Naive thymus-derived CD4-positive, alpha-beta T cell (primary cell): Measurements from ENCODE around the gene SF3A2. TPM values are rescaled to one million over a fixed set of nuclear protein-coding genes. Genes with fewer than 3 reads are reported as not detected.
A peak's percentile ranks its signal among the peaks of the same experiment; 100 is the strongest.

Source experiments
- ATAC-seq: fragments of 150-1000 bp; cut with Tn5 transposase; 2 replicates; pipeline ENCODE4 v1.10.0; 2021; ENCODE audit warnings: mild to moderate bottlenecking, moderate library complexity
- CTCF ChIA-PET: fragments of 350-600 bp; sonication (Branson Sonifier 250); formaldehyde crosslinking; loops from one replicate; lab custom pipeline; 2021; ENCODE audit warnings: antibody characterized with exemption; lab: Charles Lee
- POLR2A ChIA-PET: fragments of 350-600 bp; sonication (Branson Sonifier 250); formaldehyde crosslinking; loops from one replicate; lab custom pipeline; 2021; ENCODE audit warnings: antibody characterized with exemption, inconsistent platforms; lab: Charles Lee
- DNase-seq, 9 donors: peaks; one replicate each; pipeline versions ENCODE4 v3.0.0 to v3.0.0-alpha.2; 2020 to 2022; ENCODE audit warnings: mixed read lengths in 1 of 9
- H3K27ac ChIP-seq: one replicate; pipeline ENCODE4 v1.7.0; 2013; ENCODE audit warnings: mild to moderate bottlenecking, low read depth, low read length, moderate library complexity
- H3K27me3 ChIP-seq, 2 donors: one replicate each; pipeline ENCODE4 v1.7.0; 2013; ENCODE audit warnings: low read length in 2 of 2, mild to moderate bottlenecking in 2 of 2, moderate library complexity in 2 of 2; ENCODE audit not compliant: control insufficient read depth in 2 of 2, insufficient read depth in 2 of 2
- H3K36me3 ChIP-seq, 3 experiments: 1 replicate in 2 of 3; 2 replicates in 1 of 3; pipeline ENCODE4 v1.7.0; 2013; ENCODE audit warnings: low read length in 3 of 3, mild to moderate bottlenecking in 3 of 3, moderate library complexity in 1 of 3; ENCODE audit not compliant: insufficient read depth in 3 of 3, control insufficient read depth in 2 of 3
- H3K4me1 ChIP-seq, 2 donors: one replicate each; pipeline ENCODE4 v1.7.0; 2013; ENCODE audit warnings: low read length in 2 of 2, mild to moderate bottlenecking in 2 of 2, moderate library complexity in 1 of 2; ENCODE audit not compliant: control insufficient read depth in 2 of 2, insufficient read depth in 2 of 2
- H3K4me3 ChIP-seq: 2 replicates; pipeline ENCODE4 v1.7.0; 2013; ENCODE audit warnings: mild to moderate bottlenecking, low read length
- H3K9me3 ChIP-seq, 3 experiments: 1 replicate in 2 of 3; 2 replicates in 1 of 3; pipeline ENCODE4 v1.7.0; 2013; ENCODE audit warnings: low read length in 3 of 3; ENCODE audit not compliant: control insufficient read depth in 2 of 3
- H3K27ac Mint-ChIP-seq, 9 donors: one replicate each; pipeline ENCODE4 v1.8.0; 2020 to 2022; ENCODE audit warnings: mixed read lengths in 9 of 9, mild to moderate bottlenecking in 8 of 9, moderate library complexity in 5 of 9, inconsistent platforms in 2 of 9
- H3K27me3 Mint-ChIP-seq, 5 donors: one replicate each; pipeline ENCODE4 v1.8.0; 2021 to 2022; ENCODE audit warnings: mixed read lengths in 5 of 5, mild to moderate bottlenecking in 1 of 5
- H3K36me3 Mint-ChIP-seq, 5 donors: one replicate each; pipeline ENCODE4 v1.8.0; 2020 to 2022; ENCODE audit warnings: mixed read lengths in 5 of 5, mild to moderate bottlenecking in 3 of 5, inconsistent platforms in 1 of 5
- H3K4me1 Mint-ChIP-seq, 7 donors: one replicate each; pipeline ENCODE4 v1.8.0; 2020 to 2022; ENCODE audit warnings: mixed read lengths in 7 of 7, mild to moderate bottlenecking in 3 of 7, inconsistent platforms in 1 of 7
- H3K4me3 Mint-ChIP-seq, 10 donors: one replicate each; pipeline ENCODE4 v1.8.0; 2020 to 2022; ENCODE audit warnings: mild to moderate bottlenecking in 10 of 10, mixed read lengths in 10 of 10, moderate library complexity in 6 of 10, inconsistent platforms in 2 of 10
- H3K9me3 Mint-ChIP-seq, 11 donors: one replicate each; pipeline ENCODE4 v1.8.0; 2020 to 2022; ENCODE audit warnings: mixed read lengths in 11 of 11, mild to moderate bottlenecking in 4 of 11, inconsistent platforms in 1 of 11, moderate library complexity in 1 of 11
- intact Hi-C, 2 donors: fragments of 100-400 bp; cut with micrococcal nuclease; formaldehyde crosslinking; loops; one replicate each; pipeline ENCODE4 v1.15.1; 2023
- polyA plus RNA-seq, 2 donors: library from polyadenylated mRNA; unstranded; fragments of 300-500 nt; fragmentation: Illumina TruSeq; gene quantifications; one replicate each; pipeline ENCODE4 v1.2.3, GENCODE V29; 2021
- total RNA-seq, 6 experiments: library from RNA in 5 of 6; stranded (reverse) in 5 of 6; gene quantifications; 1 replicate in 5 of 6; 2 replicates in 1 of 6; pipeline ENCODE4 v1.2.3 and lab custom pipeline; 2021 to 2026

SF3A2 gene
- total and polyA plus RNA-seq, 7 experiments from 2014 or later: 22.3 to 150 (median 131) TPM

DNA sequence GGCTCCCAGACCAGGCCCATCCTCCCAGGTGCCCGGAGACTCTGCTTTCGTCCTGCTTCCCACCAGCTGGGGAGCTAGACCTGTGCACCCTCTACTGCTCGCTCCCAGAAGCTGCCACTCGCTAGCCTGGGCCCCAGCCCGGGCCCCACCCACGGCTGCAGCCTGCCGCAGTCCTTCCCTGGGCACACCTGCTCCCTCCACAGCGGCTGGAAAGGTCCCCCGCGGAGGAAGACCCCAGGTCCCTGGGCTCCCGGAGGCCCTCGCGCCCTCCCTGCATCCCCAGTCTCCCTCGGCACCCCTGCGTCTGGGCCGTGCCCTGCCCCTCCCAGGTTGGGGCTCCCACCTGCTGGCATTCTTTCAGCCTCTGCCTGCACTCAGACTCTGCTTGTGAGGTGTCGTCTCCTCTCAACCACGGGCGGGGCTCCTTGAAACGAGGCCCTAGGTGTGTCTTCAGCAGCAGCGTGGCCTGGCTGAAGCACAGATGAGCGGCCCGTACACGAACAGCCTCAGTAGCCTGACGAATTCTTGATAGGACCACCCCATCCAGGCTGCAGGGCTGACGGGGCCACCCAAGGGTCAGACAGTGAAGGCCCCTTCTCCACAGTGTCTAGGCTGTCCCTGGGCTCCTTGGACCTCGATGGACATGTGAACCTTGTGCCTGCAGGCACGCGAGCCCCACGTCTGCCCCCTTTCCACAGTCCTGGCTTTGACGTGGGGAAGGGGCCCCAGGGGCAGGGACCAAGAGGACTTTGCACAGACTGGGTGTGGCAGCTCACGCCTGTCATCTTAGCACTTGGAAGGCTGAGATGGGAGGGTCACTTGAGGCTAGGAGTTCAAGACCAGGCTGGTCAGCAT, 44.9 kb upstream of the SF3A2 start:
- no peaks in the 10 kb centered on the region for H3K27me3 Mint-ChIP-seq
- POLR2A ChIA-PET: no interaction called here

DNA sequence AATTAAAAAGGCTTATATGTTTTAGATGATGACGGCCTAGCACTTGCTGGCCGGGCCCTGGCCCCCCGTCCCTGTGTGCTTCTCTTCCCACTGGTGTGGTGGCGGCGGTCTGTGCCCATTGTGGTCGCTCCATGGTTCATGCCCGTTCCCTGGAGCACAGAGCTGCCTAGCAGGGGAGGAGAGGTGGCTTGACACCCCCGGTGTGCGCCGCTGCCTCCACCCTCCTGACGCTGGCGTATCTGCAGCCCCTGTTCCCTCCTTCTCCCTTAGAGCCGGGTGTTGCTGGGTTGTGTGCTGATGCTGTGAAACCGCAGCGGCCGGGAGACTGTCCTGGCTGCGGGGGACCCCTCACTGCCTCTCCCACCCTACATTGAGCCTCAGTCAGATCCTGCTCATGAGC, 43.8 kb upstream of the SF3A2 start:
- Mint-ChIP-seq H3K4me1 (peaks cover 0 to 10% (median 0%) of the 10 kb centered on the region in 7 donors), H3K9me3 (peaks cover 0 to 2% (median 0%) of the 10 kb centered on the region in 11 donors), H3K27ac (peak overlapping the region in 1 of 9 donors; percentile 59), H3K36me3 (peaks cover 0 to 13% (median 6%) of the 10 kb centered on the region in 5 donors), H3K27me3 (no peaks in the 10 kb centered on the region), H3K4me3 (no peak overlapping the region)
- ATAC-seq: no peak
- no peaks in the 10 kb centered on the region for H3K9me3 ChIP-seq
- peaks cover 0 to 84% (median 0%) of the 10 kb centered on the region in 3 experiments for H3K36me3 ChIP-seq
- H3K27me3 ChIP-seq: no peaks in the 10 kb centered on the region
- CTCF ChIA-PET: no interaction called here
- DNase-seq: no peak
- no peak overlapping the region for H3K27ac ChIP-seq
- H3K4me3 ChIP-seq: no peak overlapping the region
- POLR2A ChIA-PET: no interaction called here
- H3K4me1 ChIP-seq: no peaks in the 10 kb centered on the region
- intact Hi-C loops: no loop called here

More for the DNA sequence above, 44.9 kb upstream of the SF3A2 start:
- no peak overlapping the region for H3K27ac Mint-ChIP-seq
- Histone ChIP-seq H3K36me3 (peaks cover 0 to 83% (median 0%) of the 10 kb centered on the region in 3 experiments), H3K27me3 (no peaks in the 10 kb centered on the region), H3K4me1 (no peaks in the 10 kb centered on the region), H3K9me3 (no peaks in the 10 kb centered on the region), H3K4me3 (no peak overlapping the region), H3K27ac (no peak overlapping the region)
- intact Hi-C loops: no loop called here
- peaks cover 0 to 7% (median 0%) of the 10 kb centered on the region in 7 donors for H3K4me1 Mint-ChIP-seq
- CTCF ChIA-PET: no interaction called here
- peaks cover 0 to 2% (median 0%) of the 10 kb centered on the region in 11 donors for H3K9me3 Mint-ChIP-seq
- H3K4me3 Mint-ChIP-seq: no peak overlapping the region
- DNase-seq (no peak), ATAC-seq (no peak)
- peaks cover 0 to 16% (median 6%) of the 10 kb centered on the region in 5 donors for H3K36me3 Mint-ChIP-seq

GRCh38 chr19:2193807-2194206, 42.8 kb upstream of the SF3A2 start:
- no peaks in the 10 kb centered on the region for H3K4me1 ChIP-seq
- H3K27ac ChIP-seq: no peak overlapping the region
- no peak for ATAC-seq
- no peaks in the 10 kb centered on the region for H3K9me3 ChIP-seq
- peaks cover 0 to 84% (median 0%) of the 10 kb centered on the region in 3 experiments for H3K36me3 ChIP-seq
- H3K36me3 Mint-ChIP-seq: peaks cover 0 to 14% (median 6%) of the 10 kb centered on the region in 5 donors
- peaks cover 0 to 12% (median 2%) of the 10 kb centered on the region in 7 donors for H3K4me1 Mint-ChIP-seq
- H3K27ac Mint-ChIP-seq: no peak overlapping the region
- no peak overlapping the region for H3K4me3 Mint-ChIP-seq
- no peak for DNase-seq
- ChIA-PET POLR2A (no interaction called here), CTCF (no interaction called here)
- H3K9me3 Mint-ChIP-seq: peaks cover 0 to 2% (median 0%) of the 10 kb centered on the region in 11 donors
- no peaks in the 10 kb centered on the region for H3K27me3 Mint-ChIP-seq
- intact Hi-C loops: no loop called here
- no peaks in the 10 kb centered on the region for H3K27me3 ChIP-seq
- H3K4me3 ChIP-seq: no peak overlapping the region

DNA sequence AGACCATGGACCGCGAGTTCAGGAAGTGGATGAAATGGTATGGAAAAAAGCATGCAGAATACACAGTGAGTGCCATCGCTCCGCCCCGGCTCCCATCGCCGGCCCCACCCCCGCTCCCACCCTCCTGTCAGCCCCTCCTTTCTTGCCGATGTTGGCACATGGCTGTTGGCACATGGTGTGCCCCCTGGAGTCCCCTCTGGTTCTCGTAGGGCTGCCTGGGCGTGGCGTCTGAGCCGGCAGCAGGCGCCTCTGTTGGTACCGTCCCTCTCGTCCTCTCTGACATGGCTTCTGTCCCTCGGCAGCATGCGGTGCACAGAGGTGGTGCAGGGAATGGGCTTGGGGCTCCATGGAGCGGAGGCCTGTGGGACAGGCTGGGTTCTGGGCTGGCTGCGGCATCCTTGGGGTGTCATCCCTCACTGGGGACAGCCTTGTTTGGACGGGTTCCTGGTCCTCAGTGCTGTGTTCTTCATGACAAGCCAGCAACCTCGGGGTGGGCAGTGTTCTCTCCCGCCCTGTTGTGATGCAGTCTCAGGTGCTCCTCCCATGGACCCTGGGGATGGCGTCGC, 42.0 kb upstream of the SF3A2 start:
- no peaks in the 10 kb centered on the region for H3K27me3 ChIP-seq
- no peaks in the 10 kb centered on the region for H3K4me1 ChIP-seq
- no peak for ATAC-seq
- H3K4me3 ChIP-seq: no peak overlapping the region
- H3K36me3 ChIP-seq: peaks cover 0 to 82% (median 0%) of the 10 kb centered on the region in 3 experiments
- no peak overlapping the region for H3K27ac ChIP-seq
- POLR2A ChIA-PET: interaction anchor here (0.6 kb wide), 1 partner anchor 27 kb away, joined by 7 read pairs; no protein-coding TSS in a partner anchor
- Mint-ChIP-seq H3K9me3 (peaks cover 0 to 2% (median 0%) of the 10 kb centered on the region in 11 donors), H3K4me1 (peaks cover 0 to 15% (median 4%) of the 10 kb centered on the region in 7 donors), H3K27ac (no peak overlapping the region), H3K27me3 (no peaks in the 10 kb centered on the region), H3K4me3 (no peak overlapping the region), H3K36me3 (peaks cover 0 to 17% (median 6%) of the 10 kb centered on the region in 5 donors)
- no peak for DNase-seq
- CTCF ChIA-PET: no interaction called here
- H3K9me3 ChIP-seq: no peaks in the 10 kb centered on the region
- intact Hi-C loops: no loop called here

DNA sequence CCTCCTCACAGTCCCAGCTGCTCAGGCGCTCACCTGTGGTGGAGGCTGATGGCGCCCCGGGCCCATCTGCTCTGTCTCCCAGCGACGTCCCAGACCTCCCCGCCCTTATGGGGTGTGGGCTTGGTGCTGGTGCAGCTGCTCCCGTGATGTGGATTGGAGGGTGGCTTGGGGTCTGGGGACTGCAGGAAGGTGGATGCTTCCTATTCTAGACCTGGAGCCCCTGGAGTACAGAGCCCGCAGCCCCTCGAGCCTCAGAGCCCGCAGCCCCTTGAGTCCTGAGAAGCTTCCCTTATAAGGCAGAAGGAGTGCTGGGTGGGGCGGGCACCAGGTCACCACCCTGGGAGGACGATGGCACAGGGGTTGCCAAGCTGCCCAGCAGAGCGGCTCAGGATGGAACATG, 41.3 kb upstream of the SF3A2 start:
- no peaks in the 10 kb centered on the region for H3K9me3 ChIP-seq
- no peaks in the 10 kb centered on the region for H3K27me3 Mint-ChIP-seq
- no peak overlapping the region for H3K27ac Mint-ChIP-seq
- no peak overlapping the region for H3K27ac ChIP-seq
- ChIA-PET POLR2A (interaction anchor here (0.6 kb wide), 1 partner anchor 28 kb away, joined by 7 read pairs; no protein-coding TSS in a partner anchor), CTCF (no interaction called here)
- DNase-seq (no peak), ATAC-seq (no peak)
- peaks cover 0 to 74% (median 0%) of the 10 kb centered on the region in 3 experiments for H3K36me3 ChIP-seq
- H3K36me3 Mint-ChIP-seq: peaks cover 0 to 17% (median 6%) of the 10 kb centered on the region in 5 donors
- H3K27me3 ChIP-seq: no peaks in the 10 kb centered on the region
- no peaks in the 10 kb centered on the region for H3K4me1 ChIP-seq
- H3K4me3 ChIP-seq: no peak overlapping the region
- intact Hi-C loops: no loop called here
- no peak overlapping the region for H3K4me3 Mint-ChIP-seq
- H3K4me1 Mint-ChIP-seq: peaks cover 0 to 15% (median 4%) of the 10 kb centered on the region in 7 donors
- H3K9me3 Mint-ChIP-seq: peaks cover 0 to 2% (median 0%) of the 10 kb centered on the region in 11 donors

DNA sequence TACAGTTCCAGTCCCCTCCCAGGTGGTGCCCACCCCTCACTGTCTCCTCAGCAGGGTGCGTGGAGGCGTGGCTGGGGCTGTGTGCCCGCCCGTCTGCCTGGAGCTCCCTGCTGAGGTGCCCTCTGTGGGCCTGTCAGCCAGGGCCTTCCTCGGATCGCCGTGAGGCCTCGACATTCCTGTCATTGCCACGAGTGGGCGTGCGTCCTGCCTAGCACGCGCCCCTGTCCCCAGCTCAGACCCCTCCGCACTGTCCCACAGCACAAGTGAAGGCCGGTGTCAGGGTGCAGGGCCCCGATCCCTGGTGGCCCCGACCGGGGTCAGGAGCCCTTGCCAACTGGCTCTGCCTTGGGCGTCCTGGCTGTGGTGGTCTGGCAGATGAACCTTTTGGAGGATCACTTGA, 40.7 kb upstream of the SF3A2 start:
- Mint-ChIP-seq H3K27me3 (no peaks in the 10 kb centered on the region), H3K4me3 (no peak overlapping the region), H3K4me1 (peaks cover 0 to 15% (median 4%) of the 10 kb centered on the region in 7 donors), H3K9me3 (peaks cover 0 to 2% (median 0%) of the 10 kb centered on the region in 11 donors), H3K27ac (no peak overlapping the region), H3K36me3 (peaks cover 0 to 16% (median 6%) of the 10 kb centered on the region in 5 donors)
- DNase-seq (no peak), ATAC-seq (no peak)
- H3K4me3 ChIP-seq: no peak overlapping the region
- H3K27me3 ChIP-seq: no peaks in the 10 kb centered on the region
- no peaks in the 10 kb centered on the region for H3K9me3 ChIP-seq
- no peaks in the 10 kb centered on the region for H3K4me1 ChIP-seq
- intact Hi-C loops: no loop called here
- no peak overlapping the region for H3K27ac ChIP-seq
- ChIA-PET POLR2A (no interaction called here), CTCF (no interaction called here)
- peaks cover 0 to 69% (median 0%) of the 10 kb centered on the region in 3 experiments for H3K36me3 ChIP-seq
